HG03175 (cell line): ENCODE results near the gene CCDC169.

ENCODE experiments used
- ATAC-seq: cut with Tn5 transposase; IDR thresholded peaks from one replicate; pipeline ENCODE4 v1.9.1; 2021; ENCODE audit warnings: mild to moderate bottlenecking, moderate library complexity; ENCODE audit not compliant: unreplicated experiment

The CCDC169 gene

DNA sequence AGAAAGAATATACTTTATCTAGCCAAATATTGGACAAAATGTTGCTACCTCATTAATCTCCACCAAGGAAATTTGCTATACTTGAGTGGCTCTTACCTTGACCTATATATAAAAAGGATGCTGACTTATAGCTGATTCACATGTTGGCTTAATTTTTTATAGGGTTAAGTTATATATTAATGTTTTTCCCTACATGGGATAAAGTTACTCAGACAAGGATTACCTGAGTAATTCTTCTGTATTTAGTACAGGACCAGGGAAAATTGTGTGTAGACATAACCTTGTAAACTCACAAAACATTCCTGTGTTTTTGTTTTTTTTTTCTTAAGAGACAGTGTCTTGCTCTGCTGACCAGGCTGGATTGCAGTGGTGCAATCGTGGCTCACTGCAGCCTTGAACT lies 52.6 kb downstream of the CCDC169 start:
- no peak for ATAC-seq

DNA sequence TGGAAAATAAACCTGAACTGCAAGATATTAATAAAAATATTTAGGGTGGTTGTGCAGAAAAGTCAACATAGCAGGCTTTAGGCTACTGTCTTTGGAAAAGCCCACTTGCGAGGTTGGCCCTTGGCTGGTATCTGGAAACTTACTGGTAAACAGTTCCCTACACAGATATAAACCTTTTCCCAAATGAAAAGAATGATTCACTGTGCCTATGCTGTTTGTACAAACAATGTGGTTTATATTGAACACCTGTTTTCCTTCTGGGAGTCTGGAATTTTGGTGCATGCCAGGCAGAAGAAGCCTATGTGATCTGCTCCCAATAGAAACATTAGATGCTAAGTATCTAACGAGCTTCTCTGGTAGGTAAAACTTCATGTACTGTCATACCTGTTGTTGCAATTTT lies 53.5 kb downstream of the CCDC169 start:
- ATAC-seq = no peak

DNA sequence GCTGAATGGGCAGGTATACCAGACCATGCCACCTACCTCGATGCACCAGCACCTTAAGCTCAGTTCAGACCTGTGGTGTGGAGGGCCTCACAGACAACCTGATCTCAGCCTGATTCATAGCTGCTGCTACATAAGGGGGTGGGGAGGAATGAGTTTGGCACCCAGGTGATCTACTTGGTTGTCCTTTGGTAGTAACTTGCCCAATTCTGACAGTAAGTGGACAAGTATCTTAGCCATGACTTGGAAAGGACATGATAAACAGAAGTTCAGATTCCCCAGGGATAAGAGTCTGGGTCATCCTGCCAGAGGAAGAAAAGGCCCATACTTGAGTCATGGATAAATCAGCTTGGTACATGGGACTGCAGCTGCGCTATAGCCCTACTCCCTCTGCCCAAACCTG lies 54.9 kb downstream of the CCDC169 start:
- no peak for ATAC-seq

DNA sequence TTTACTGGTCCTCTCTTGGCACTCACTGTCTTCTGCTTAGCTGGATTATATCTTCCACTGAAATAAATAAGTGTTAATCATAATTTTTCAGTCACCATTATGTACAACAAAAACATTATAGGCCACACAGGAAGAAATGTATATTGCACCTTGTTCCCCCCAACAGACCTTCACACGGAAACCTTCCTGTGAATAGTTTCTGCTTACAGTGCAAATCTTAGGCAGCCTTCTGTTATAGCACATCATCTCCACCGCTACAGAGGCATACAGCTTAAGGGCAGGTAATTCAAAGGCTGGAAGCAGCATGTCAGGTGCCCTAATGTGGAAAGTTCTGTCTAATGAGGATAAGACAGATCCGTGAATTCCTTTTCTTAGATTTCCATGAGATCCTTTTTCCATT lies 66.4 kb downstream of the CCDC169 start:
- ATAC-seq = no peak

DNA sequence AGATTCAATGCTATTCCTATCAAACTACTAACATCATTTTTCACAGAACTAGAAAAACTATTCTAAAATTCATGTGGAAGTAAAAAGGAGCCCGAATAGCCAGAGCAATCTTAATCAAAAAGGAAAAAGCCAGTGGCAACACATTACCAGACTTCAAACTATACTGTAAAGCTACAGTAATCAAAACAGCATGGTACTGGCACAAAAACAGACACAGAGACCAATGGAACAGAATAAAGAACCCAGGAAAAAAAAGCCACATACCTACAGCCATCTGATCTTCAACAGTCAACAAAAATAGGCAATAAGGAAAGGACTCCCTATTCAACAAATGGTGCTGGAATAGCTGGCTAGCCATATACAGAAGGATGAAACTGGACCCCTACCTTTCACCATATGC lies 72.9 kb downstream of the CCDC169 start:
- ATAC-seq = no peak

DNA sequence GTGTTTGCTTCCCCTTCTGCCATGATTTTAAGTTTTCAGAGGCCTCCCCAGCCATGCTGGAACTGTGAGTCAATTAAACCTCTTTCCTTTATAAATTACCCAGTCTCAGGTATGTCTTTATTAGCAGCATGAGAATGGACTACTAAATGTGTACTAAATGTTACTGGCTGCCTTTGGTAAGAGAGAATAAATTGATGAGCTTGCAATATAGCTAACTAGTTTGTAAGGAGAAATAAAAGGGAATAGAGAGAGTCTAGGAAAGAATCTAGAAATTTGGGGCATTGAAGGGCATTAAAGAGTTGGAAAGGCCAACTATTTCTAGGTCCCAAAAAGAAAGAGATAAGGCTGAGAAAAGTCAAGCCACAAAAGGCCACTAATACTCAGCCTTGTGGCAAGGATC lies 77.7 kb downstream of the CCDC169 start:
- no peak for ATAC-seq

DNA sequence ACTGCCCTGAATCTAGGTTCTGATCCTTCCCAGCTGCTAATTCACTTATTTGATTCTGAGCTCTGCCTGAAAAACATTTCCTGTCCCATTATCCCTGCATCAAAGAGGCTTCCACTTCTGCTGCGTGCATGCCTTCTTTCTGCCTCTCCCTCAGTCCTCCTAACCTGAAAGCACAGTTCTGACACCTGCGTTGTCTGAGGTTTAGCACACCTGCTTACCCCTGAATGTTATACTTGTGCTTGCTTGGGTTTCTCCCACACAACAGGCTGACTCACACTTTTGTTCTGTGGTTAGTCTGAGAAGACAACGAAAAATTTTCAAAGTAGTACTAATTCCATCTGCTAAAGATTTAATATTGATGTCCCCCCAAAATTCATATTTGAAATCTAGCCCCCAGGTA lies 80.2 kb downstream of the CCDC169 start:
- ATAC-seq = no peak

DNA sequence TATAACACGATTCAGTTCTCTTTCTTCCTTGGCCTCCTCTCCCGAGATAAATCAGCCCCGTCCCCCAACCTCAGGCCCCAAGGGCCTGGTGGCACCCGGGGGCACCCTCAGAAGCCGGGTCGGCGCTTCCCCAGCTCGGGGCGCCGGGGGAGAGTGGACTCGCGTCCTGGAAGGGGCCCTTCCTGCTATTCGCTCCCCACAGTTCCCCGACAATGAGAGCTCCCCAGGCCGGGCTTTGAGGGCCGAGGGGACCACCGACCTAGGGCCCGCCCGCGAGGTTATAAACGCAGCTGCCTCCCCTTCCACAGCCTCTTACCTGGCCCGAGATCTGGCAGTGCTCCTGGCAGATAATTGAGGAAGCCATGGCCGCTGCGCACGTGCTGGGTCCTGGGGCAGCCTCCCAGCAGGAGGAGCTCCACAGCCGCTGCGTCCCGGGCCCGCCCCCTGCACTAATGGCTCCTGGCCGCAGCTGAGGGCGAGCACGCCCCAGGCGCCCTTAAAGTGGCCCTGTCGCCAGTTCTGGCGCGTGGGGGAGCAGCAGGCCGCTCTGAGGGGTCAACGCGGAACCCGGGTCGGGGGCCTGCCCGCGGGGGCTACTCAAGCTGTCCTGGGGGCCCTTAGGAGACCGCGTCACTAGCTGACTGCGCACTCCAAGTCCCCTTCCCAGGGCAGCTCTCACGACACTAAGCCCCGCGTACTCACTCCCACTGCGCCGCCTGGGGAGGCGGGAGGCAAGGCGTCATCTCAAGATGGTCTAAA lies 83.3 kb downstream of the CCDC169 start, which contains the start of gene SOHLH2:
SOHLH2 (minus strand) TSS at position 394 of the 759 bp plus-strand sequence; CDS start at position 364, 30 bp downstream.
- ATAC-seq = no peak

DNA sequence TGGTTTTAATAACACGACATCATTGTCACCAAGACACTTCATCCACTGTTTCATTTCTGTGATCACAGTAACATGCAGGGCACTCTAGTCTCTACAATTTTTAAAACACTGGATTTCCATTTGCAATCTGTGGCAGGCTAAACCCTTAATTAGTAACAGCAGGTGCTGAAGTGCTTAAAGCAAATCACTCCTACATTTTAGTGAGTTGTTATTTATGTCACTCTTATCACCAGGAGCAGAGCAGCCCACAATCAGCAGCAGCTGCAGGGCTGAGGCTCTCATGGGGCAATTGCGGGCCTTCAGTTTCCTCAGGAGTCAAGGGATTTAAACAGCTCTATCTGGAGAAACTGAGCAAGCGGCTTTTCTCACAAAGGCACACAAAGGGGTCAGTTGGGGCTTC lies 84.8 kb downstream of the CCDC169 start:
- ATAC-seq = no peak

DNA sequence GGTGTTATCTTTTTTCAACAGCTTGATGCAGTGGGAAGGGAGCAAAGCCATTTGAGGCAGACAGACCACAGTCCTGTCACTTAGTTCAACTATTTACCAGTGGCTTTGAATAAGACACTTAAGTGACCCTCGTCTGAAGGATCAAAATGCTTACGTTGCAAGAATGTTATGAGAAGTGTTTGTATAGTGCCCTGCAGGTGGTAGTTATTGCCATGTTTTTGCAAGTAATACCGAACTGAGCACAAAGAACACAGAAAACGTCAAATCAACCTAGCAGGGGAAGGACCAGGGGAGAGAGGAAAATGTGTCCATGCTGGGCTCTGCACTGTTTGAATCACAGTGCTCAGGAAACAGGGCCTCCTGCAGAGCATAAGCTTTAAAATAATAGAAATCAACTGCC lies 86.0 kb downstream of the CCDC169 start:
- ATAC-seq = no peak

DNA sequence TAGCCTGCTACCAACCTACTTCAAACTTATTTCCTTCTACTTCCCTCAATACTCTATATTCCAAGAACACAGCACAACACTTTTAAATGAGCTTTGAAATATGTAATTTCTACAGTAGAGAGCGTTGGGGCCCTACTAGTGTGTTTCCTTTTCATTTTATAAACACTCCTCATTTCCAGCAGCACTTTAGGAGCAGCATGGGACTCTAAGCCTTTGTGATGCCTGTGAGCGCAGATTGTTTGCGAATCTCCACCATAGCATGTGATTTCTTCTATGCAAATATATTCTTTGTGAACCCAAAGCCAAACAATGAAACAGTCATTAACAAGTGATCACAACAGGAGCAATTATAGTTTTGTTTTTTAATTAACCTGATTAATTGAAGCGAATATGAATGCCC lies 86.9 kb downstream of the CCDC169 start:
- no peak for ATAC-seq

DNA sequence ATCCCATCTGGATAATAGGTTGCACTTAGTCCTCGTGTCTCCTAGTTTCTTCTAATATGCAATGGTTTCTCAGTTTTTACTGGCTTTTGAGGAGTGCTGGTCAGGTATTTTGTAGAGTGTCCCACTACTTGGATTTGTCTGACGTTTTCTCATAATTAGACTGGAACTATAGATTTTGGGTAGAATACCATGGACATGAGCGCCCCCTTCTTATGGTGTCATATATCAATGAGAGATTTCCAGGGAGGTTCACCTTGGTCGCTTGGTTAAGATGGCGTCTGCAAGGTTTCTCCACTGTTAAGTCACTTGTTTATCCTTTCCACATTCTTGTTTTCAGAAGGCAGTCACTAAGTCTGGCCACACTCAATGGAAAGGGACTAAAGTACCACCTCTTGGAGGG lies 89.9 kb downstream of the CCDC169 start:
- ATAC-seq = no peak

DNA sequence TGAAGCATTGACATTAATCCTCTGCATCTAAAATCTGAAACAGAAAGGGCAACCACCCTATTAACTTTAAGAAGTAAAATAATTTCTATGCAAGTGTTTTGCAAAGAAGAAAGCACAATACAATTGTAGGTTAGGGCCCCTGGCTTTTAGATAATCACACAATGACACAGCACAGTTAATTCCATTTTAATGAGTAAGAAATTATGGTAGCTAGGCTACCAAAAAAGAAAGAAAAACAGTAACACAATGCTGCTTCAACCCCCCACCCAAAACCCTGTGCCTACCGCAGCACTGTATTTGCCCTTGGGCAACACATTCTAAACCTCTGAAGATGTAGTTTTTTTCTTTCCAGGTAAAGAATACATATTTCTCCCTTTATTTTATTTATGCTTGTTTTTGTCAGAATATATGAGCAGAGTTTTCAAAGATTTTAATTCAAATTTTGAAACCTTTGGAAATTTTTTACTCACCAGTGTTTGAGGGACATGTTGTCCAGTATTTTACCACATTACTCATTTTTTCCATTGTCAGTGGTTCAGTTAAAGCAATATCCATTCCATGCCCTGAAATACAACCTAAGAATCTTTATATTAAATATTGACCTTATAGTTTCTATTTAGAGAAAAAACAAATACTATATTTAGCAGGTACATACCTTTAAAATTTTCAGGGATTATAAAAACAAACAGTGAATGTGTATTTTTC lies 104.3 kb downstream of the CCDC169 start:
- ATAC-seq = no peak

DNA sequence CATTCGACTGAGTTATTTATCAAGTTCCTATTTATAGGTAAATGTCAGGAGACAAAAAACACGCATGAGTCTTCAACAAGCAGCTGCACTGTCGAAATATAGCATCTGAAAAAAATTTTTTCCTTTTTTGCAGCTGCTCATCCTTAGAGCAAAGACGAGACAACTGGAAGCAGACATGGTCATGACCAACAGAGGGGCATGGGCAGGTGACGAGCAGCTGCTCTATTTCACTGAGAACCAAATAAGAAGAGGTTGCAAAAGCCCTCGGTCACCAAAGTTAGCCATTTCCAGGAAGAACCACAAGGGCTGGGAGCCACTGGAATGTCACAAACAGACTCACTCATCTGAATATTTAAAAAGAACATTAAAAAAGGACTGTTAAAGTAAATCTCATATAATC lies 105.4 kb downstream of the CCDC169 start:
- no peak for ATAC-seq

DNA sequence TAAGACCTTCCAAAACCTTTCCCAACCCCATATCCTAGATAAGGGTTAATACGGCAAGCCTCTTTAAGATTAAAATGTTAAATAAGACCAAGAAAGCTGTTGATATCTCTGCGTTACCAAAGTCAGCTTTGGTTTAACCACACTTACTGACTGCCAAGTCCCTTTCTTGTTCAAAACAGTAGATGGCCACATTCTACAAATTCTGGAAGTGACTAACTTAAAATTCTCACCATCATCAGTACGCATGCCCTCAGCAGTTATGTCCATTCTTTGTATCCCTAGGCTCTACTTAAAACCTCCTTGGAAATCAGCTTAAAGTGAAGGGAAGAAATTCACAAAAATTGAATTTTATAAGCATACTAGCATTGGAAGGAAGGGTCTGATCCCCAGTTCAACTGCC lies 106.8 kb downstream of the CCDC169 start:
- no peak for ATAC-seq

DNA sequence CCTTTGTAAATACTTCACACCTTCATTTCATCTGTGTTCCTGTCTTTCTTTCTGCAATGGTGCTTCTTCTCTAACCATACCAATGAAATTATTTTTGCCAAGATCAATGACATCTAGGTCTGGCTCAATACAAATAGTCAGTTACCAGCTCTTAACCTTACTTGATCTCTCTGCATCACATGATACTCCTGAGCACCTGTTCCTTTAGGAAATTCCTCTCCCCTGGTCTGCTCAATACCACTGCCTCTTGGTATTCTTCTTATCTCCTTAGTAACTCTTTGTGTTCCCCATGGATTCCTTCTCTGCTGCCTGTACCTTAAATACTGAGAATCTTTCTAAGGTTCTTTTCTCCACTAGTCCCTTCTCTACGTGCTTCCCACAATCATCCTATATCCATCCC lies 109.2 kb downstream of the CCDC169 start:
- ATAC-seq = no peak

DNA sequence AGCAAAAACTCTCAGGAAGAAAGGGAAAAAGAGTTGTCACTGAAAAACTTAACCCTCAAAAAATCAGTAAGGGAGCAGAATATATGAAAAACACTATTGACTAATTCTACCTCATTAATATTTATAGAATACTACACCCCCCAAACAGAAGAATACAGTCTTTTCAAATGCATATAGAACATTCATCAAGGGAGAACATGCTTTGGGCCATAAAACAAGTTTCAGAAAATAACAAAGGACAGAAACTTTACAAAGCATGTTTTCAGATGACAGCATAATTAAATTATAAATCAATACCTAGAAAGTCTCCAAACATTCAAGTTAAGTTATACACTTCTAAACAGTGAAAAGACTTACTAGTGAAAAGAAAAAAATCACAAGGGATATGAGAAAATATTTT lies 113.7 kb downstream of the CCDC169 start:
- no peak for ATAC-seq
